NCI-H510A treated with DMSO at 0.1 percent for 48 hours (cell line): ENCODE results near the gene CEACAM4.
A peak's percentile ranks its signal among the peaks of the same experiment; 100 is the strongest.
"Not testable (repeated sequence)": the region's sequence is repeated elsewhere in the genome, so short reads cannot be mapped to it uniquely, and the experiment has no call there.

Source experiments
- DNase-seq: peaks from one replicate; lab custom pipeline; 2025; lab: John Stamatoyannopoulos, UW

The CEACAM4 gene

GRCh38 chr19:41626877-41627276 is at the start of gene CEACAM4:
CEACAM4 (minus strand) TSS chr19:41627074; CDS start chr19:41626963, 111 bp downstream.
- DNase-seq, result no peak

DNA sequence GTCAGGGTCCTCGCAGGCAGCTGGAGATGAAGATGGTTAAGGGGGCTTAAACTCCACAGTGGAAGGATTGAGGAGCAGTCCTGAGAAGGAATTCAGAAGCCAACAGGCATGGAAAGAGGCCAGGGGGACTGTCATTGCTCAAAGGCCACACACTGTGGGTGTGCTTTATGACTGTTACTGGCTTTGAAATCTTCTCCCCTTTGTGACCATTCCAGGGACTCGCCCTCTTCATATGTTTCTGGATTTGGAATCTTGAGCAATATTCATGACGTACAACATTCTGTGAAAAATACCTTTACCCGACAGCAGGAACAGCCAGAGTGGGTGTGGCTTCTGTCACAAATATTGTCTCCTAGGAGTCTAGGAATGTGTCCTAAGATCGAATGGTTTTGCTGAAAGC is 44.6 kb upstream of the CEACAM4 start:
- DNase-seq, result no peak

DNA sequence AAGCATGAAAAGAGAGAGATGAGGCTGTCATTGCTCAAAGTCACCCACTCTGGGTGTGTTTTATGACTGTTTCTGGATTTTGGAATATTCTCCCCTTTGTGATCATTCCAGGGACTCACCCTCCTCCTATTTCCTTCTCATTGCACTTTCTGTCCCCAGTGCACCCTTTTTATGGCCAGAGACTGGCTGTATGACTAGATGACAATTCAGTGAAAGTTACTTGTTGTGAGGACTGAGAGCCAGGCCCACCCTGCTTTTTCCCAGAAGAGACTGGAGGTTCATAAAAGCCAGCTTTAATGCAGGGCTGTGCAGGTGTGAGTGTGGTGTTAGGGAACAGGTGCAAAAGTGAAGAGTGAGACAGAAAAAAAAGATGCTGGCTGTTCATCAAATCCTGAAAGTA is 43.9 kb upstream of the CEACAM4 start:
- no peak for DNase-seq

DNA sequence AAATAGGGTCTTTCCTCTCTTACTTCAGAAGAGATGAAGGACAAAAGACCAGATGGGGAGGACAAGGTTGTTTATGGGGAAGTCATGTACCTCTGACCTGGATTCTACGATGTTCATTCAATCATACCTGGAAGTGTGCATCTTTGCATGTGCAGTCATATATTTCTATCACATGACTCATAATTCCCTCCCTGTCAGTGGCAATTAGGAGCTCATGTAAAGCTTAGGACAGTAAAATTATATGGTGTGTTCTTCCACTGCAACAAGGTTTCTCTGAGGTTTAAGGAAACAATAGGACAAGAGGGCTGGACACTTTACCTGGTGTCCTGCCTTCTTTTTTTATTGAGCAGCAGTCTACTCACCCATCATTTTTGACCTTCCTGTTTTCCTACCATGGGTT is 41.4 kb upstream of the CEACAM4 start:
- DNase-seq, result no peak

- no peak for DNase-seq
These were observed 39.2 kb upstream of the CEACAM4 start for GRCh38 chr19:41666075-41666474.

- peak; percentile 32 for DNase-seq
These were observed 30.3 kb upstream of the CEACAM4 start for GRCh38 chr19:41657157-41657556.

DNA sequence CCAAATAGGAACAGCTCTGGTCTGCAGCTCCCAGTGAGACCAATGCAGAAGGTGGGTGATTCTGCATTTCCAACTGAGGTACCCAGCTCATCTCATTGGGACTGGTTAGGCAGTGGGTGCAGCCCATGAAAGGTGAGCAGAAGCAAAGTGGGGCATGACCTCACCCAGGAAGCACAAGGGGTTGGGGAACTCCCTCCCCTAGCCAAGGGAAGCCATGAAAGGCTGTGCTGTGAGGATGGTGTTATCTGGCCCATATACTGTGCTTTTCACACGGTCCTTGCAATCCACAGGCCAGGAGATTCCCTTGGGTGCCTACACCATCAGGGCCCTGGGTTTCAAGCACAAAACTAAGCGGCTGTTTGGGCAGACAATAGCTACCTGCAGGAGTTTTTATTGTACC is 29.9 kb upstream of the CEACAM4 start:
- not testable (repeated sequence) for DNase-seq

DNA sequence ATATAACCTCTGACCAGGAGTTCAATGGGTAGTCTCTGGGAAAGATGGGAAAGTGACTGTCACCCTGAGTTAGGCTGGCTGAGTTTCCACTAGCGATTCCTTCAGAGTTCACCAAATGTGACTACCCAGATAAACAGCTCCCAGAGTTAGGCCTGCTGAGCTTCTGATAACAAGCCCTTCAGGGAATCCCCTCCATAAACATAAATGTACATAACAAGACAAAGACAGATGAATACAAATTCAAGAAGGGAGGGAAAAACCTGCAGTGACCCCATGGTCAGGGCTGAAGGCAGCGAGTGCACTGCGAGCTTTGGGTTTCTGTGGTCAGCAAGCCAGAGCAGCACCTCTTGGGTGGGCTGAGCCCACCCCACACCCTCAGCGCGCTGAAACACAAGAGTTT is 25.4 kb upstream of the CEACAM4 start:
- DNase-seq, result no peak

DNA sequence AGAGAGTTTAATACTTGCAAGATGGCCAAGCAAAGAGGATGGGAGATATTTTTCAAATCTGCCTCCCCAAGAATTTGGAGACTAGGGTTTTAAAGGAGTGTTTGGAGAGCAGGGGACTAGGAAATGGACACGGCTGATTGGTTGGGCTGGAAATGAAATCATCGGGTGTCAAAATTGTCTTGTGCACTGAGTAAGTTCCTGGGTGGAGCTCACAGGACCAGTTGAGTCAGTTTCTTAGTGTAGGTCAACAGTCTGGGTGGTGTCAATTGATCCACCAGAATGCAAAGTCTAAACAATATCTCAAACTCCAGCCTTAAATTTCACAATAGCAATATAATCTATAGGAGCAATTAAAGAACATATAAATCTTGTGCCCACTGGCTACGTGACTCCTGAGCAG is 23.0 kb upstream of the CEACAM4 start:
- peak; percentile 22 for DNase-seq

DNA sequence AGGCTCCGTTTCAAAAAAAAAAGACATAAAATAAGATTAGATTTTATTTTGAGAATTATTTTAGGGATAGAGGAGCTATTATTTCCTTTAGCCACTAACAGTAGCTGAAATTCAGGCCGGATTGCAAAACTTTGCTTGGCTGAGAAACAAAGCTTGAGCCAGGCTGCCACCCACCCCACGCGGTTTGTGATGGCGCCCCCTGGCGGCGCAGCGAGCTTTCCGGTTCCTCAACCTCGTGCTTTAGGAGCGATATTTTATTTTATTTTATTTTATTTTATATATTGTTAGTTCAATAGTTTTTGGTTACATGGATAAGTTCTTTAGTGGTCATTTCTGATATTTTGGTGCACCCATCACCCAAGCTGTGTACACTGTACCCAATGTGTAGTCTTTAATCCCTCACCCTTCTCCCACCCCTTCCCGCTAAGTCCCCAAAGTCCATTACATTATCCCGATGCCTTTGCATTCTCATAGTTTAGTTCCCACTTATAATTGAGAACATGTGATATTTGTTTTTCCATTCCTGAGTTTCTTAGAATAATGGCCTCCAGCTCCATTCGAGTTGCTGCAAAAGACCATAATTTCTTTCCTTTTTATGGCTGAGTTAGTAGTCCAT is 19.8 kb upstream of the CEACAM4 start:
- no peak for DNase-seq

DNA sequence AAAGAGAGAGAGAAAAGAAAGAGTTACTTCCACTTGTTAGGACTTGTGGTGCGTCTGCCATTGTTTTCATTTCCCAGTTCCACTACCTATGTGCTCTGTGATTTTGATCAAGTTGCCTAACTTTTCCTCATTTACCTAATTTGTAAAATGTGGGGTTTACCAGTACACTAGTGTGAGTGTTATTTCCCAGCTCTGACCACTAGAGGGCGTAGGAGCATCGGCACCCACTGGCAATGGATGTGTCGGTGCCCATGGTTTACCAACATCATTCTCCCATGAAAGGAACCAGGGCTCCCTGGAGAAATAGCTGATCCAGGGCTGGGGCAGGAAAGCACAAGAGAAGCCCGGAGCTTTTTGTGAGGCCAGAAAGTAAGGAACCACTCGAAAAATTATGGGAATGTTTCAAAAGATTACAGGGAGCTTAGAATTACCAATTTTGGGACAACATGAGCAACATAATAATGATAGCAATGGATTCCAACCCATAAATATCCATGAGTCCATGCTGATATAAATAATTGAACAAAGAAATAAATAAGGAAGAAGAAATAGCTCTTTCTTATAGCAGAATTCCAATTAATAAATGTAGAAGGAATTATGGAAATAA is 15.1 kb upstream of the CEACAM4 start:
- peak; percentile 60 for DNase-seq

DNA sequence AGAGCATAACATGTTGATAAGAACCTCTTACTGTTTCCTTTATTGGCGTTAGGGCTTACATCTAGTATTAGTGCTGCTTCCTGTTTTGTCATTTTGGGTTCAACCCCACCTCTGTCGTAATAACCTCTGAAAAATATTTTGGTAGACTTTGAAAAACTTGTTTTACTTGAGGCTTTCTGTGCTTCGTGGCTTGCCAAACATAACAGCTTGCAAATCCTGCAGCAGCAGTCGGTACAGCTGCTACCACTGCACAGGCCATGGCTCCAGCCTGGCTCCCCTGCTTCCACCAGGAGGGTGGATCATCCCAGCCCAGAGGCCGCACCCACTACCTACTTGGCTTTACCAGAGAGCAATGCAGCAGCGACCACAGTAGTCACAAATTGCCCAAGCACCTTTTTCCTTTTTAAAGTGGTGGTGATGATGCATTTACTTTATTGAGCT is 11.8 kb upstream of the CEACAM4 start:
- DNase-seq, result no peak

DNA sequence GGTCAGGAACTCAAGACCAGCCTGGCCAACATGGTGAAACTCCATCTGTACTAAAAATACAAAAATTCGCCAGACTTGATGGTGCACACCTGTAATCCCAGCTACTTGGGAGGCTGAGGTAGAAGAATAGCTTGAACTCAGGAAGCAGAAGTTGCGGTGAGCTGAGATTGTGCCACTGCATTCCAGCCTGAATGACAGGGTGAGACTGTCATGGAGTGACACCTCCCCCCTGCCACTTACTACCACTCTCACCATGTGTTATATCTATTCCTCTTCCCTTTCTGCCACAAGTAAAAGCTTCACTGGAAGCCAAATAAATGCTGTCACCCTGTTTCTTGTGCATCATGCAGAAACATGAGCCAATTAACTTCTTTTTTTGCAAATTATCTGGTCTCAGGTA is 10.6 kb upstream of the CEACAM4 start:
- DNase-seq, result no peak

GRCh38 chr19:41627966-41628675 is 1.2 kb upstream of the CEACAM4 start:
- no peak for DNase-seq

DNA sequence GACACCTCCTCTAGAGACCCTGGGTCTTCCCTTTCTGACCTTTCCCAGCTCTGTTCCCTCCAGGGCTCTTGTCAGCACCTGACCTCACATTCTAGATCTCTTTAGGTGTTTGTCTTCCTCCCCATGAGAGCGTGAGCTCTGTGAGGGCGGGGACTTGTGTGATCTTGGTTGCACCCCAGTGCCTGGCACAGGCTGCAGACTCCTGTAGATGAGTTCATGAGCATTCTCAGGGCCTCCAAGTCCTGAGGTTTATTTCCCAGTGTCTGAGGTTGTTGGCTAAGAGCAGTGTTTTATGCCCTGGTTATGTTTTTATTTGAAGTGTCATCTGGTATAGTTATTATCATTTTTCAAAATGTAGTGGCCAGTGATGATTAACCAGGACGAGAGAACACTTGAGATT is 596 bp downstream of the CEACAM4 start:
- no peak for DNase-seq

DNA sequence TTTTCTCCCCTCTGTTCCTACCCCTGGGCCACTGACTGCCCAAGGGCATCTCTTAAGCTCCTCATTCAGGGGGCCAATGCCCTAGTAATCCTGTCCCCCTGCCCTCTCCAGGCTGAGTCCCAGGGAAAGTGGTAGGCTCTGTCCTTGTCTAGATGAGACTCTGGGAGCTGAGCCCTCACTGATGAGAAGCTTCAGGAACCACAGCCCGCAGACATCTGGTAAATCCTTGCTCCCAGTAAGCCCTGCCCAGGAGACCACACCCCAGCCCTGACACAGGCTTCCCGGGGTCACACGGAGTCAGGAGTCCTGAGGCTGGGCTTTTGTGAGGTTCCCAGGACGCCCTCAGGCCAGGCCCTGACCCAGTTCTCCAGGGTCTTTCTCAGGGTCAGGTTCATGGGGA is 1.9 kb downstream of the CEACAM4 start:
- DNase-seq, result no peak

GRCh38 chr19:41624515-41624914 is 2.4 kb downstream of the CEACAM4 start:
- DNase-seq, result no peak

- no peak for DNase-seq
These were observed 3.5 kb downstream of the CEACAM4 start for GRCh38 chr19:41623360-41623759.

GRCh38 chr19:41621654-41622053 is 5.2 kb downstream of the CEACAM4 start:
- DNase-seq, result no peak

DNA sequence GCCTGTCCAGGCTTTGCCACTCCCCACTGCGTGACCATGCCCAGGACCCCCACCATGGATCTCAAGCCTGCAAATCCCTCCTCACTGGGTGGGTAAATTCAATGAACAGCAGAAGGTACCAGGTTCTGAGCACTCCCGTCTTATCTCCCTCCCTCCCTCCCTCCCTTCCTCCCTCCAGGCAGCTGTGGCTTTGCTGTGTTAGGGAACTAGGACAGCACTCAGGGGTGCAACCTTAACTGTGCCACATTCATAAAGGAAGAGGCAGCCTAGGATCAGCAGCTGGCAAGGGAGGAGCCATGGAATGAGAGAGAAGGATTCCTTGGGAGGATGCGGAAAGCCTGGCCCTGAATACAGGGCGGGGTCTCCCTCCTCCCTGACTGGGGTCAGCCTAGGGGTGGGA is 5.6 kb downstream of the CEACAM4 start:
- no peak for DNase-seq

DNA sequence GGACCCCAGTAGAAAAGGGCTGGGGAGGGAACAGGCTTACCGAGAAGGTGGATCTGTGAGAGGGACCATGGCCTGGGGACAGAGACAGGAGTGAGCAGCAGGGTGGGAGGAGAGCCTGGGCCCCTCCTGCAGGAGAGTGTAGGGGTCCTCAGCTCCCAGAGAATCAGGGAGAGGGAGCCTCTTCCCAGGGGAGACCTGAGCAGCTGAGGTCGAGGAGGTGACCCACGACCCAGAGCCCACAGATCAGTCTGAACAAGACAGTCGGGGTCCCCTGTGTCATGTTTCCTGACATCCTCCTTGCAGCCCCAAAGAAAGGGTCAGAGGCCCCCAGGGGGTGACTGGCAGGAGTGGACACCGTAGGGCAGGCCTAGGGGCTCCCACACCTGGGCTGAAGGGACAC is 6.7 kb downstream of the CEACAM4 start:
- DNase-seq, result no peak

DNA sequence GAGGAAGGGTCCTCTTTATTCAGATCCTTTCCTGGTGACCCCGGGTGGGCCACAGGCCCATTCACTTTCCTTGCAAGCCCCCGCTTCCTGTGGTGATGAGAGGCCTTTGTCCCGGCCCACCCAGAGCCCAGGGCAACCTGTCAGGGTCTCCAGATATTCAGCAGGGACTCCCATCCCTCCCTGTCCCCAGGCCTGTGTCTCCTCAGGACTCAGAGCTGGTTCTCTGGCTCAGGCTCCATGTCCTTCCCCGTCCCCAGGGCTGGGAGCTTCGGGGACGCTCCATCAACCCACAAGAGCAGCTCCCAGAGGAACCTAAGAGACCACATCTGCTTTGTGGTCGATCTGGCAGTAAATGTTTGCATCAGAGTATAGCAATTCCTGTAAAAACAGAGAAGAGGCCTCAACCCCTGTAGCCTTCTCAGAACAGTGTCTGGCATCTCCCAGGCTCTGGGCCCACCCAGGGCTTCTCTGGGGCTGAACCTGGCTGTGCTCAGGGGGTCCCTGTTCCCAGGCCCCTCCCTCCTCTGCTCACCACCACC is 7.8 kb downstream of the CEACAM4 start:
- DNase-seq, result no peak
